HG03060 (cell line): Measurements from ENCODE around the gene FBXO38.

ENCODE experiments used
- ATAC-seq: cut with Tn5 transposase; IDR thresholded peaks from one replicate; pipeline ENCODE4 v1.9.1; 2021; ENCODE audit warnings: low read depth, moderate number of reproducible peaks; ENCODE audit not compliant: unreplicated experiment

The FBXO38 gene

GRCh38 chr5:148421661-148422060 lies 37.9 kb downstream of the FBXO38 start:
- no peak for ATAC-seq

- ATAC-seq: no peak
Observed at GRCh38 chr5:148425808-148426207, 42.0 kb downstream of the FBXO38 start.

- no peak for ATAC-seq
Observed at GRCh38 chr5:148426514-148426913, 42.8 kb downstream of the FBXO38 start.

GRCh38 chr5:148427370-148428042 lies 43.7 kb downstream of the FBXO38 start:
- no peak for ATAC-seq

GRCh38 chr5:148428848-148429247 lies 45.1 kb downstream of the FBXO38 start:
- ATAC-seq: no peak

- no peak for ATAC-seq
Observed at GRCh38 chr5:148433826-148434225, 50.1 kb downstream of the FBXO38 start.

- ATAC-seq: no peak
Observed at GRCh38 chr5:148436029-148436428, 52.3 kb downstream of the FBXO38 start.

- ATAC-seq: no peak
Observed at GRCh38 chr5:148437249-148437648, 53.5 kb downstream of the FBXO38 start.

GRCh38 chr5:148438933-148439332 lies 55.2 kb downstream of the FBXO38 start:
- no peak for ATAC-seq

GRCh38 chr5:148443241-148443640 lies 59.5 kb downstream of the FBXO38 start:
- ATAC-seq: no peak

- peak; percentile 75 for ATAC-seq
Observed at GRCh38 chr5:148443998-148444397, 60.2 kb downstream of the FBXO38 start.

GRCh38 chr5:148445578-148445977 lies 61.8 kb downstream of the FBXO38 start:
- no peak for ATAC-seq

- ATAC-seq: no peak
Observed at GRCh38 chr5:148446611-148447010, 62.9 kb downstream of the FBXO38 start.

- ATAC-seq: no peak
Observed at GRCh38 chr5:148452499-148453193, 68.9 kb downstream of the FBXO38 start.

GRCh38 chr5:148454576-148454975 lies 70.8 kb downstream of the FBXO38 start:
- ATAC-seq: no peak

- ATAC-seq: no peak
Observed at GRCh38 chr5:148455185-148455584, 71.4 kb downstream of the FBXO38 start.

GRCh38 chr5:148457183-148457620 lies 73.4 kb downstream of the FBXO38 start:
- ATAC-seq: no peak

GRCh38 chr5:148458036-148458888 lies 74.5 kb downstream of the FBXO38 start:
- ATAC-seq: no peak

GRCh38 chr5:148459669-148460068 lies 75.9 kb downstream of the FBXO38 start:
- no peak for ATAC-seq

GRCh38 chr5:148465381-148466235 lies 81.8 kb downstream of the FBXO38 start:
- ATAC-seq: no peak
